ENCODE data around the gene PRR33. TPM values are rescaled to one million over a fixed set of nuclear protein-coding genes. Genes with fewer than 3 reads are reported as not detected.

Gene PRR33
- total and polyA plus RNA-seq, 10 of the 15 experiments (the other 5 are each of a cell fraction or from before 2014, with no cell fraction given): 0.02 to 1.0 (median 0.38) TPM; not detected in 6

DNA sequence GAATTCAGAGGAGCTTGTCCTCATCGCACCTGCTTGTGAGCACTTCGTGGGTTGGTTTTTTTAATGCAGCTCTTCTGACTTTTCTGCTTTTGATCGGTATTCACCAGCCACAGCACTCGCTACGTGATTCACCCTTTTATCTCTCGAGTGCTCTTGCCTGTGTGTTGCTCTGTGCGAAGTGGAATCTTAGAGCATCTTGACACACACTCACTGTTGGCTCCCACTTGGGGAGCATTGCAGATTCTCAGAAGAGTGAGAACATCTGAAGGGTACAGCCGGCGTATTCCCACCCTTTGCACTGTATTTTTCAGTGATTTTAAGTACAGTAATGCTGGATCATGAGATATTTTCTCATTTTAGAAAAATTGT, 38.8 kb upstream of the PRR33 start (continued):
- TF ChIP-seq, protein P1, sequence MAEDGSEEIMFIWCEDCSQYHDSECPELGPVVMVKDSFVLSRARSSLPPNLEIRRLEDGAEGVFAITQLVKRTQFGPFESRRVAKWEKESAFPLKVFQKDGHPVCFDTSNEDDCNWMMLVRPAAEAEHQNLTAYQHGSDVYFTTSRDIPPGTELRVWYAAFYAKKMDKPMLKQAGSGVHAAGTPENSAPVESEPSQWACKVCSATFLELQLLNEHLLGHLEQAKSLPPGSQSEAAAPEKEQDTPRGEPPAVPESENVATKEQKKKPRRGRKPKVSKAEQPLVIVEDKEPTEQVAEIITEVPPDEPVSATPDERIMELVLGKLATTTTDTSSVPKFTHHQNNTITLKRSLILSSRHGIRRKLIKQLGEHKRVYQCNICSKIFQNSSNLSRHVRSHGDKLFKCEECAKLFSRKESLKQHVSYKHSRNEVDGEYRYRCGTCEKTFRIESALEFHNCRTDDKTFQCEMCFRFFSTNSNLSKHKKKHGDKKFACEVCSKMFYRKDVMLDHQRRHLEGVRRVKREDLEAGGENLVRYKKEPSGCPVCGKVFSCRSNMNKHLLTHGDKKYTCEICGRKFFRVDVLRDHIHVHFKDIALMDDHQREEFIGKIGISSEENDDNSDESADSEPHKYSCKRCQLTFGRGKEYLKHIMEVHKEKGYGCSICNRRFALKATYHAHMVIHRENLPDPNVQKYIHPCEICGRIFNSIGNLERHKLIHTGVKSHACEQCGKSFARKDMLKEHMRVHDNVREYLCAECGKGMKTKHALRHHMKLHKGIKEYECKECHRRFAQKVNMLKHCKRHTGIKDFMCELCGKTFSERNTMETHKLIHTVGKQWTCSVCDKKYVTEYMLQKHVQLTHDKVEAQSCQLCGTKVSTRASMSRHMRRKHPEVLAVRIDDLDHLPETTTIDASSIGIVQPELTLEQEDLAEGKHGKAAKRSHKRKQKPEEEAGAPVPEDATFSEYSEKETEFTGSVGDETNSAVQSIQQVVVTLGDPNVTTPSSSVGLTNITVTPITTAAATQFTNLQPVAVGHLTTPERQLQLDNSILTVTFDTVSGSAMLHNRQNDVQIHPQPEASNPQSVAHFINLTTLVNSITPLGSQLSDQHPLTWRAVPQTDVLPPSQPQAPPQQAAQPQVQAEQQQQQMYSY (CRISPR knock-in tag; IDR thresholded peaks at IDR 0.05): no peak
- TF ChIP-seq PML (IDR thresholded peaks at IDR 0.05; ENCODE audit: low read length) (no peak), NFYA (IDR thresholded peaks at IDR 0.05; ENCODE audit: borderline replicate concordance, low read depth, low read length) (no peak), GATAD2B (conservative IDR thresholded peaks at IDR 0.05; ENCODE audit: low read depth) (no peak)
- TF ChIP-seq, protein P2, sequence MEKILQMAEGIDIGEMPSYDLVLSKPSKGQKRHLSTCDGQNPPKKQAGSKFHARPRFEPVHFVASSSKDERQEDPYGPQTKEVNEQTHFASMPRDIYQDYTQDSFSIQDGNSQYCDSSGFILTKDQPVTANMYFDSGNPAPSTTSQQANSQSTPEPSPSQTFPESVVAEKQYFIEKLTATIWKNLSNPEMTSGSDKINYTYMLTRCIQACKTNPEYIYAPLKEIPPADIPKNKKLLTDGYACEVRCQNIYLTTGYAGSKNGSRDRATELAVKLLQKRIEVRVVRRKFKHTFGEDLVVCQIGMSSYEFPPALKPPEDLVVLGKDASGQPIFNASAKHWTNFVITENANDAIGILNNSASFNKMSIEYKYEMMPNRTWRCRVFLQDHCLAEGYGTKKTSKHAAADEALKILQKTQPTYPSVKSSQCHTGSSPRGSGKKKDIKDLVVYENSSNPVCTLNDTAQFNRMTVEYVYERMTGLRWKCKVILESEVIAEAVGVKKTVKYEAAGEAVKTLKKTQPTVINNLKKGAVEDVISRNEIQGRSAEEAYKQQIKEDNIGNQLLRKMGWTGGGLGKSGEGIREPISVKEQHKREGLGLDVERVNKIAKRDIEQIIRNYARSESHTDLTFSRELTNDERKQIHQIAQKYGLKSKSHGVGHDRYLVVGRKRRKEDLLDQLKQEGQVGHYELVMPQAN (conservative IDR thresholded peaks at IDR 0.05): no peak
- TF ChIP-seq, protein P3, sequence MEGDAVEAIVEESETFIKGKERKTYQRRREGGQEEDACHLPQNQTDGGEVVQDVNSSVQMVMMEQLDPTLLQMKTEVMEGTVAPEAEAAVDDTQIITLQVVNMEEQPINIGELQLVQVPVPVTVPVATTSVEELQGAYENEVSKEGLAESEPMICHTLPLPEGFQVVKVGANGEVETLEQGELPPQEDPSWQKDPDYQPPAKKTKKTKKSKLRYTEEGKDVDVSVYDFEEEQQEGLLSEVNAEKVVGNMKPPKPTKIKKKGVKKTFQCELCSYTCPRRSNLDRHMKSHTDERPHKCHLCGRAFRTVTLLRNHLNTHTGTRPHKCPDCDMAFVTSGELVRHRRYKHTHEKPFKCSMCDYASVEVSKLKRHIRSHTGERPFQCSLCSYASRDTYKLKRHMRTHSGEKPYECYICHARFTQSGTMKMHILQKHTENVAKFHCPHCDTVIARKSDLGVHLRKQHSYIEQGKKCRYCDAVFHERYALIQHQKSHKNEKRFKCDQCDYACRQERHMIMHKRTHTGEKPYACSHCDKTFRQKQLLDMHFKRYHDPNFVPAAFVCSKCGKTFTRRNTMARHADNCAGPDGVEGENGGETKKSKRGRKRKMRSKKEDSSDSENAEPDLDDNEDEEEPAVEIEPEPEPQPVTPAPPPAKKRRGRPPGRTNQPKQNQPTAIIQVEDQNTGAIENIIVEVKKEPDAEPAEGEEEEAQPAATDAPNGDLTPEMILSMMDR (IDR thresholded peaks at IDR 0.05 in 2 of 3, conservative IDR thresholded peaks at IDR 0.05 in 1 of 3; ENCODE audit: control insufficient read depth in 2 of 3, extremely low read depth in 1 of 3, insufficient read depth in 1 of 3, low read depth in 3 of 3, low read length in 3 of 3): no peak
- TF ChIP-seq, protein P4, sequence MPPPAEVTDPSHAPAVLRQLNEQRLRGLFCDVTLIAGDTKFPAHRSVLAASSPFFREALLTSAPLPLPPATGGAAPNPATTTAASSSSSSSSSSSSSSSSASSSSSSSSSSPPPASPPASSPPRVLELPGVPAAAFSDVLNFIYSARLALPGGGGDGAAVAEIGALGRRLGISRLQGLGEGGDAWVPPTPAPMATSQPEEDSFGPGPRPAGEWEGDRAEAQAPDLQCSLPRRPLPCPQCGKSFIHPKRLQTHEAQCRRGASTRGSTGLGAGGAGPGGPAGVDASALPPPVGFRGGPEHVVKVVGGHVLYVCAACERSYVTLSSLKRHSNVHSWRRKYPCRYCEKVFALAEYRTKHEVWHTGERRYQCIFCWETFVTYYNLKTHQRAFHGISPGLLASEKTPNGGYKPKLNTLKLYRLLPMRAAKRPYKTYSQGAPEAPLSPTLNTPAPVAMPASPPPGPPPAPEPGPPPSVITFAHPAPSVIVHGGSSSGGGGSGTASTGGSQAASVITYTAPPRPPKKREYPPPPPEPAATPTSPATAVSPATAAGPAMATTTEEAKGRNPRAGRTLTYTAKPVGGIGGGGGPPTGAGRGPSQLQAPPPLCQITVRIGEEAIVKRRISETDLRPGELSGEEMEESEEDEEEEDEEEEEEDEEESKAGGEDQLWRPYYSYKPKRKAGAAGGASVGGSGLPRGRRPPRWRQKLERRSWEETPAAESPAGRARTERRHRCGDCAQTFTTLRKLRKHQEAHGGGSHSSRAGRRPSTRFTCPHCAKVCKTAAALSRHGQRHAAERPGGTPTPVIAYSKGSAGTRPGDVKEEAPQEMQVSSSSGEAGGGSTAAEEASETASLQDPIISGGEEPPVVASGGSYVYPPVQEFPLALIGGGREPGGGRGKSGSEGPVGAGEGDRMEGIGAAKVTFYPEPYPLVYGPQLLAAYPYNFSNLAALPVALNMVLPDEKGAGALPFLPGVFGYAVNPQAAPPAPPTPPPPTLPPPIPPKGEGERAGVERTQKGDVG (CRISPR knock-in tag; IDR thresholded peaks at IDR 0.05): no peak
- TF ChIP-seq, protein P5, sequence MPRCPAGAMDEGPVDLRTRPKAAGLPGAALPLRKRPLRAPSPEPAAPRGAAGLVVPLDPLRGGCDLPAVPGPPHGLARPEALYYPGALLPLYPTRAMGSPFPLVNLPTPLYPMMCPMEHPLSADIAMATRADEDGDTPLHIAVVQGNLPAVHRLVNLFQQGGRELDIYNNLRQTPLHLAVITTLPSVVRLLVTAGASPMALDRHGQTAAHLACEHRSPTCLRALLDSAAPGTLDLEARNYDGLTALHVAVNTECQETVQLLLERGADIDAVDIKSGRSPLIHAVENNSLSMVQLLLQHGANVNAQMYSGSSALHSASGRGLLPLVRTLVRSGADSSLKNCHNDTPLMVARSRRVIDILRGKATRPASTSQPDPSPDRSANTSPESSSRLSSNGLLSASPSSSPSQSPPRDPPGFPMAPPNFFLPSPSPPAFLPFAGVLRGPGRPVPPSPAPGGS (IDR thresholded peaks at IDR 0.05; ENCODE audit: borderline replicate concordance, insufficient read depth, low read depth, low read length, poor library complexity, severe bottlenecking): no peak
- TF ChIP-seq, protein P6, sequence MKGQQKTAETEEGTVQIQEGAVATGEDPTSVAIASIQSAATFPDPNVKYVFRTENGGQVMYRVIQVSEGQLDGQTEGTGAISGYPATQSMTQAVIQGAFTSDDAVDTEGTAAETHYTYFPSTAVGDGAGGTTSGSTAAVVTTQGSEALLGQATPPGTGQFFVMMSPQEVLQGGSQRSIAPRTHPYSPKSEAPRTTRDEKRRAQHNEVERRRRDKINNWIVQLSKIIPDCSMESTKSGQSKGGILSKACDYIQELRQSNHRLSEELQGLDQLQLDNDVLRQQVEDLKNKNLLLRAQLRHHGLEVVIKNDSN (IDR thresholded peaks at IDR 0.05; ENCODE audit: borderline replicate concordance, extremely low read length, insufficient read depth, low read depth, low read length): no peak
